ENCODE measurements around the gene AWAT1. TPM values are rescaled to one million over a fixed set of nuclear protein-coding genes. Genes with fewer than 3 reads are reported as not detected.
"Not testable (repeated sequence)": the region's sequence is repeated elsewhere in the genome, so short reads cannot be mapped to it uniquely, and the experiment has no call there.

Gene AWAT1
- total and polyA plus RNA-seq, 7 donors, result not detected

- Histone ChIP-seq H3K27ac (no peak within 1 kb of the TSS), H3K36me3 (no peaks in the 10 kb centered on the region), H3K9me3 (no peaks in the 10 kb centered on the region), H3K4me3 (no peak within 1 kb of the TSS), H3K27me3 (no peaks in the 10 kb centered on the region), H3K4me1 (no peaks in the 10 kb centered on the region)
- no peak for DNase-seq
- TF ChIP-seq CTCF (IDR thresholded peaks at IDR 0.05) (no peak), EP300 (IDR thresholded peaks at IDR 0.05) (no peak), POLR2AphosphoS5 (IDR thresholded peaks at IDR 0.05) (no peak), POLR2A (IDR thresholded peaks at IDR 0.05) (no peak)
- intact Hi-C loops (cut with DNase I), result no loop called here
These were observed 33.6 kb downstream of the AWAT1 start, which contains the start of gene ARR3 for GRCh38 chrX:70268034-70268433. ARR3 (plus strand) TSS chrX:70268334; CDS start chrX:70269386, 1,052 bp downstream.

- WGBS, 2 donors, result 86 to 91% methylated on average over 7 of the region's 7 CpGs
- H3K4me1 ChIP-seq; H3K27me3 ChIP-seq; intact Hi-C loops (cut with DNase I); H3K36me3 ChIP-seq; H3K27ac ChIP-seq; H3K9me3 ChIP-seq; H3K4me3 ChIP-seq; DNase-seq: not testable (repeated sequence)
These were observed 39.6 kb downstream of the AWAT1 start for GRCh38 chrX:70274029-70274428.

- no peaks in the 10 kb centered on the region for H3K9me3 ChIP-seq
- H3K4me3 ChIP-seq, result no peak overlapping the region
- H3K36me3 ChIP-seq, result no peaks in the 10 kb centered on the region
- no peaks in the 10 kb centered on the region for H3K4me1 ChIP-seq
- H3K27ac ChIP-seq, result no peak overlapping the region
- no peak for TF ChIP-seq EP300 (IDR thresholded peaks at IDR 0.05)
- no peak for TF ChIP-seq POLR2A (IDR thresholded peaks at IDR 0.05)
- TF ChIP-seq CTCF (IDR thresholded peaks at IDR 0.05), result no peak
- TF ChIP-seq POLR2AphosphoS5 (IDR thresholded peaks at IDR 0.05), result no peak
- intact Hi-C loops (cut with DNase I), result no loop called here
- 95 to 97% methylated on average over 3 of the region's 3 CpGs for WGBS, 2 donors
- no peak for DNase-seq
- H3K27me3 ChIP-seq, result peaks cover 0 to 4% (median 0%) of the 10 kb centered on the region in 3 donors
These were observed 44.6 kb downstream of the AWAT1 start for GRCh38 chrX:70279081-70279480.

GRCh38 chrX:70280573-70280972, 46.1 kb downstream of the AWAT1 start:
- intact Hi-C loops (cut with DNase I), result loop anchor here (10.0 kb wide), 1 partner anchor 146 kb away; the partner anchor contains the start of gene IGBP1
- Histone ChIP-seq H3K36me3 (no peaks in the 10 kb centered on the region), H3K27ac (no peak overlapping the region), H3K4me3 (no peak overlapping the region), H3K9me3 (no peaks in the 10 kb centered on the region), H3K4me1 (no peaks in the 10 kb centered on the region), H3K27me3 (peaks cover 0 to 4% (median 0%) of the 10 kb centered on the region in 3 donors)
- no peak for DNase-seq
- 90 to 95% methylated on average over 3 of the region's 3 CpGs for WGBS, 2 donors
- TF ChIP-seq CTCF (IDR thresholded peaks at IDR 0.05) (no peak), POLR2A (IDR thresholded peaks at IDR 0.05) (no peak), EP300 (IDR thresholded peaks at IDR 0.05) (no peak), POLR2AphosphoS5 (IDR thresholded peaks at IDR 0.05) (no peak)

GRCh38 chrX:70281951-70282350, 47.5 kb downstream of the AWAT1 start, which contains the start of gene RAB41:
RAB41 (plus strand) TSS chrX:70282172; CDS start chrX:70282218, 46 bp downstream.
- H3K27me3 ChIP-seq, result peaks cover 0 to 4% (median 0%) of the 10 kb centered on the region in 3 donors
- TF ChIP-seq EP300 (IDR thresholded peaks at IDR 0.05), result no peak
- TF ChIP-seq POLR2A (IDR thresholded peaks at IDR 0.05), result no peak
- no peak for TF ChIP-seq CTCF (IDR thresholded peaks at IDR 0.05)
- TF ChIP-seq POLR2AphosphoS5 (IDR thresholded peaks at IDR 0.05), result no peak
- WGBS, 2 donors, result 94 to 97% methylated on average over 21 of the region's 21 CpGs
- peaks cover 0 to 2% (median 0%) of the 10 kb centered on the region in 4 donors for H3K36me3 ChIP-seq
- H3K27ac ChIP-seq, result no peak within 1 kb of the TSS
- no peaks in the 10 kb centered on the region for H3K9me3 ChIP-seq
- no peak within 1 kb of the TSS for H3K4me3 ChIP-seq
- no peak for DNase-seq
- H3K4me1 ChIP-seq, result no peaks in the 10 kb centered on the region
- intact Hi-C loops (cut with DNase I), result loop anchor here (10.0 kb wide), 1 partner anchor 147 kb away; the partner anchor contains the start of gene IGBP1
